Stimulated activated CD4-positive, alpha-beta T cell treated with anti-CD3 and anti-CD28 coated beads, TNF-alpha, amount 100 ng/mL, for 24 hours (primary cell): ENCODE results near the gene AKT3.

ENCODE experiments used
- DNase-seq, 3 experiments: peaks; one replicate each; pipeline ENCODE4 v3.0.0-alpha.2; 2020; ENCODE audit warnings: low read depth in 3 of 3

Gene AKT3

DNA sequence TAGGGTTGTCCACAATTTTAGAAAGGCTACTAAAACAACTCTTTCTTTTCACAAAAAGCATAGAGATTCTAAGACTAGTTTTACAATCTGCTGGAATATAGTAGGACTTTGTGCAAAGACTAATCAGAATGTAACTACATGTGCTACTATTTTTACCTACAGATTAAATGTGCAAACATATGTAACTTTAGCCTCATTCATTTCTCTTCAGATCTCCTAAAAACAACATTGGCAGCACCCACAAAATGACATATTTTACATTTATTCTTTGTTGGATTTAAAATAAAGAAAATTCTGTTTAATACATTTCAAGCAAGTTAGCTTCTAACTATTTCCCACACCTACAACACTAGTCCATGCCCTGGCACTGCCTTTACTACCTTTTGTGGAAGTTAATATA lies 292.2 kb downstream of the AKT3 start:
- DNase-seq = no peak

GRCh38 chr1:243554686-243555085 lies 295.4 kb downstream of the AKT3 start:
- DNase-seq = no peak

- DNase-seq = no peak
Measured at GRCh38 chr1:243553090-243553489, 297.0 kb downstream of the AKT3 start.

DNA sequence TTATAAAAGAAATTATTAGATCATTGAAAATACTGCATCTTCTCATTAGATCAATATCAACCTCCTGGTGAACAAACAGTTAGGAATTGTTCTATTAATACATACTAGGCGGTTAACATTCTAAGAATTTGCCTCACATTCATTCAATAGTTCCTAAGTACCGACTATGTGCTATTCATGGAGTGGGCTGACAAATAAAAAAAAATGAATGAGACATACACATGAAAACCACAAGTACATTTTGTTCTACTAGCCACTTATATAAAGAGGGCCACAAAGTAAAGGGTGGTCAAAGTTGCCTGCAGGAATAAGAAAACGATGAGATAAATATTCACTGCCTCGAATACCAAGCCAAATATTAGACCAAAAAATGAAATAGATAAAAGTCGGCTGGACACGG lies 299.8 kb downstream of the AKT3 start:
- no peak for DNase-seq

- no peak for DNase-seq
Measured at GRCh38 chr1:243549791-243550190, 300.3 kb downstream of the AKT3 start.

DNA sequence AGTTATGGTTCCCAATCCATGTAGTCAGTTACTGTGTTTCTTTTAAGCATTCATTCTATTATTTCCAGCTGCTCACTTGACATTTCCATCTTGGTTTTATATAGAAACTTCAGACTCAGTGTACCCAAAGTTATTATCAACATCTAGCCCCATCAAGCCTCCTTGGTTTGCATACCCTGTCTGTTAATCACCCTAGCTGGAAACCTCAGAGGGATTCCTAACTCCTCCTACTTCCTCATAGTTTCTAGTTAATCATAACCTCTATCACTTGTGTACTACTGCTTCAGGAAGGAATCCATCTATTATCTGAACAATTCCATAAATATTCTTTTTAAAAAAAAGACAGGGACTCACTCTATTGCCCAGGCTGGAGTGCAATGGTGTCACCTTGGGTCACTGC lies 300.9 kb downstream of the AKT3 start:
- DNase-seq = no peak

GRCh38 chr1:243548516-243548915 lies 301.5 kb downstream of the AKT3 start:
- DNase-seq = no peak

GRCh38 chr1:243547891-243548290 lies 302.2 kb downstream of the AKT3 start:
- no peak for DNase-seq

DNA sequence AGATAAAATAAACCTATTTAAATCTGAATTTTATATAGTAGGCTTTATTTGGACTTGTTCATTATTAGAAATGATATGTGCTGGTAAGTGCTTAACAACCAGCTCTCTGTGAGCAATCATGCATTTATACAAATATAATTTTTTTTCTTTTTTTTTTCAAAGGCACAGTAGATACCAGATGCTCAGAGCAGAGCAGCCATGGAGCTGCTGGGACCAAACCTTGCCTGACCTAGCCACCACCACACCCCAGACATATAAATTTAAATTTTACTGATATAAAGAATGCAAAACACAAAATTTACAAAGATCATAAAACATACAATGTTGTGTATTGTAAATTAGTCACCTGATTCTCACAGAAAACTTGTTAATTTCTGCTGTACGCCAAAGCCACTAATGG lies 303.6 kb downstream of the AKT3 start:
- no peak for DNase-seq

- DNase-seq = no peak
Measured at GRCh38 chr1:243543501-243543900, 306.5 kb downstream of the AKT3 start.

GRCh38 chr1:243542739-243543415 lies 307.2 kb downstream of the AKT3 start:
- DNase-seq = no peak

DNA sequence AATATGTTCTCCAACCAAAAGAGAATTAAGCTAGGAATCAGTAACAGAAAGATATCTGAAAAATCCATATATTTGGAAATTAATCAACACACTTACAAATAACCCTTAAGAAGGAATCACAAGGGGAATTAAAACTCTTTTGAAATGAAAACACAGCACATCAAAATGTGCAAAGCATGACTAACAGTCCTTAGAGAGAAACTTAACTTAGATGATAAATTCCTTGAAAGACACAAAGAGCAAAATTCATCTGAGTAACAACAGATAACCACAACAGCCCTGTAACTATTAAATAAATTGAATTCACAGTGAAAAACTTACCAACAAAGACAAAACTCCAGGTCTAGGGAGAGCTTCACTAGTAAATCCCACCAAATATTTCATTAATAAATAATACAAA lies 310.4 kb downstream of the AKT3 start:
- no peak for DNase-seq

- DNase-seq = no peak
Measured at GRCh38 chr1:243535014-243535413, 315.0 kb downstream of the AKT3 start.

DNA sequence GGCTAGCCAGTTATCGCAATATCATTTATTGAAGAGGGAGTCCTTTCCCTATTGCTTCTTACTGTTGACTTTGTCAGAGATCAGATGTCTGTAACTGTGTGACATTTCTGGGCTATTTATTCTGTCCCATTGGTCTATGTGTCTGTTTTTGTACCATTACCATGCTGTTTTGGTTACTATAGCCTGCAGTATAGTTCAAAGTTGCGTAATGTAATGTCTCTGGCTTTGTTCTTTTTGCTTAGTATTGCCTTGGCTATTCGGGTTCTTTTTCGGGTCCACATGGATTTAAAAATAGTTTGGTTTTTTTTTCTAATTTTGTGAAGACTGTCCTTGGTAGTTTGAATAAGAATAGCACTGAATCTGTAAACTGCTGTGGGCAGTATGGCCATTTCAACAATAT lies 320.5 kb downstream of the AKT3 start:
- DNase-seq = no peak

DNA sequence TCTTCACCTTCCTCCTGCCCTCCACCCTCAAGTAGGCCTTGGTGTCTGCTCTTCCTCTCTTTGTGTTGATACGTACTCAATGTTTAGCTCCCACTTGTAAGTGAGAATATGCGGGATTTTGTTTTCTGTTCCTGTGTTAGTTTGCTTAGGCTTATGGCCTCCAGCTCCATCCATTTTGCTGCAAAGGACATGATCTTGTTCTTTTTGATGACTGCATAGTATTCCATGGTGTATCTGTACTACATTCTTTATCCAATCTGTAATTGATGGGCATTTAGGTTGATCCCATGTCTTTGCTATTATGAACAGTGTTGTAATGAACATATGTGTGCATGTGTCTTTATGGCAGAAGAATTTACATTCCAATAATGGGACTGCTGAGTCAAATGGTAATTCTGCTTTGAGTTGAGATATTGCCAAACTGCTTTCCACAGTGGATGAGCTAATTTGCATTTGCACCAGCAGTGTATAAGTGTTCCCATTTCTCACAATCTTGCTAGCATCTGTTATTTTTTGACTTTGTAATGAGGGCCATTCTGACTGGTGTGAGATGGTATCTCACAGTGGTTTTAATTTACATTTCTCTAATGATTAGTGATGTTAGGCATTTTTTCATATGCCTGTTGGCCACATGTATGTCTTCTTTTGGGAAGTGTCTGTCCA lies 321.5 kb downstream of the AKT3 start:
- no peak for DNase-seq

- DNase-seq = no peak
Measured at GRCh38 chr1:243526180-243526579, 323.9 kb downstream of the AKT3 start.

DNA sequence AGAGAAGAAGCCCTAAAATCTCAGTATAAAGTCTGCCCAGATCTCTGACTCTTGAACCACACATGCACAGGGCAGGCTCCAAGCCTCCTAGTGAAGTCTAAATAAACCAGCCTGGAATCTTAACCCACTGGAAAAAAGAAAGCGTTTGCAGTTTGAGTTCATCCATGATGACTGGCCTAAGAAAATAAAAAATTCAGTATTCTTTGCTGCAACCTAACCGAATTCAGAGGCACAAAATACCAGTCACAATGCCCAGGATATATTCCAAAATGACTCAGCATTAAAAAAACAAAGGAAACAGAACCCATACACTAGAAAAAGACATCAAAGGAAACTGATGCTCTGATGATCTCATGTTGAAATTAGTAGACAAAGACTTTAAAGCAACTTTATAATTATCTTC lies 325.0 kb downstream of the AKT3 start:
- no peak for DNase-seq

DNA sequence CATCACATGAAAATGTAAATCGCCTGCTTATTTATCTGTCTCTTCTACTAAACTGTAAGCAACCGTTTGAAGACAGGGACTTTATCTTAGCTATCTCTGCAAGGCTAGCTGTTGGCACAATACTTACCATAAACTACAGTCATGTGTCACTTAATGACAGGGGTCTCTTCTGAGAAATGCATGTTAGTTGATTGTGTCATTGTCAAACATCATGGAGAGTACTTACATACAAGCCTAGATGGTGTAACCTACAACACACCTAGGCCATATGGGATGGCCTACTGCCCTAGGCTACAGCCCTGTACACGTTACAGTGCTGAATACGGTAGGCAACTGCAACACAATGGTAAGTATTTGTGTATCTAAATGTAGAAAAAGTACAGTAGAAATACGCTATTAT lies 326.3 kb downstream of the AKT3 start:
- no peak for DNase-seq

DNA sequence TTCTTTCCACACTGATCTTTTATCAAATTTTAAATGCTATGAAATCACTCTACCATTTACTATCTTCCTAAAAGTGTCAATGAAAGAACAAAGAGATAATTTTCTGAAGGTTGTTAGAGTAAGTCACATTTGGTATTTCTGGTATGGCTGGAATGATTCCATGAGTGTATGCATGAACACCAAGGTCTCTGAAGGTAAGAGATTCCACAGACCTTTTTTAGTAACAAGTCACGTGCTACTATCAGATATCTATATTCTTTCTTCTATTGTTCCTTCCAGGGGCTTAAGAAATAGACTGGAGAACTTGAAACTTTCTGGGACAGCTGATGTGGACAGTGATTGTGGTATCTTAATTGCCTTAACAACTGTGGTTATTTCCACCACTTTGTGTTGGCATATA lies 329.2 kb downstream of the AKT3 start:
- no peak for DNase-seq

- DNase-seq = no peak
Measured at GRCh38 chr1:243514927-243515326, 335.1 kb downstream of the AKT3 start.

GRCh38 chr1:243513726-243514491 lies 336.1 kb downstream of the AKT3 start:
- no peak for DNase-seq

DNA sequence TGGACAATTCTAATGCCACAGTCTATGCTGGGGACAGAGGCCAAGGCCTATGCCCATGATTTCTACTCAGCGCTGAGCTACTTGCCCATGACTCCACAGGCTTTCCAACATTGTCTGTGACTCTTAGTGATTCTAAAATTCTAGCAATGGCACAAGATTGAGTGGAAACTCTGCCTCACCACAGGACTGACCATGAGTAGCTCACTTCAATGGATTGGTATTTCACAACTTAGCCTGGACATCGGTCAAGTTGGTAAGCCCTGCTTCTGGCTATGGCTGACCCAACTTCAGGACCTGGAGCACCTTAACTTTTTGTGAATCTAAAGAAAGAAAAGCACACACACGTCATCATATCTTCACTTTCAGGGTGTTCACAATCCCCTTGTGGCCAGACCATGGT lies 339.1 kb downstream of the AKT3 start:
- no peak for DNase-seq

DNA sequence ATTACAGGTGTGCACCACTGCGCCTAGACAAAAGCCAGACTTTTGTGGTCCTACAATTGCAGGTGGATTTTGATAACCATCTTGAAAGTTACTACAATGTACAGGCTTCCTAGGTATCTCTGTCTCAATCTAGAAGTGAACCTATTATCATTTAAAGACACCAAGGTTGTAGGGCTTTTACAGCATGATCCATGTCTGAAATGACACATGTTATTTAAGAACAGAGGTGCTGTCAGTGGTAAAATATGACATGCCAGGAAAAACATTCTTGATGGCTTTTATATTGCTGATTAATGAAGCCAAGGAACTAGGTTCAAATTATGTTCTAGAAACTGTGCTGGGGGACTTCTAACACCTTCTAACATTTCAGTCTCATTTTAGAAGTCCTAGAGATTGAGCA lies 341.1 kb downstream of the AKT3 start:
- DNase-seq = no peak
